Adrenal gland (tissue), 12 donors: Measurements from ENCODE around the gene ICAM4. TPM values are rescaled to one million over a fixed set of nuclear protein-coding genes. Genes with fewer than 3 reads are reported as not detected.
"Not testable (repeated sequence)": the region's sequence is repeated elsewhere in the genome, so short reads cannot be mapped to it uniquely, and the experiment has no call there.

Source experiments
- DNase-seq, 7 donors: peaks; one replicate each; pipeline ENCODE4 v3.0.0-alpha.2; 2019 to 2020
- H3K27ac ChIP-seq, 5 donors: fragments of 200-600 bp; sonication (generic) in 4 of 5; 1 replicate in 3 of 5; 2 replicates in 2 of 5; pipeline versions ENCODE4 v1.5.1 to v1.8.0; 2016 to 2020; ENCODE audit warnings: mild to moderate bottlenecking in 1 of 5
- H3K27me3 ChIP-seq: fragments of 200-600 bp; 2 replicates; pipeline ENCODE4 v1.8.0; 2021
- H3K36me3 ChIP-seq, 2 donors: fragments of 200-600 bp; replicated peaks in 1 of 2; 1 replicate in 1 of 2; 2 replicates in 1 of 2; pipeline versions ENCODE4 v1.5.1 to v1.8.0; 2018 to 2022
- H3K4me1 ChIP-seq, 2 donors: fragments of 200-600 bp; replicated peaks in 1 of 2; 1 replicate in 1 of 2; 2 replicates in 1 of 2; pipeline versions ENCODE4 v1.5.1 to v1.8.0; 2018 to 2021
- H3K4me3 ChIP-seq, 4 donors: fragments of 200-600 bp; sonication (generic) in 3 of 4; one replicate each; pipeline ENCODE4 v1.5.1; 2016 to 2018
- H3K9me3 ChIP-seq, 3 donors: fragments of 200-600 bp; sonication (generic) in 1 of 3; replicated peaks in 1 of 3; 1 replicate in 2 of 3; 2 replicates in 1 of 3; pipeline versions ENCODE4 v1.5.1 to v1.8.0; 2016 to 2021
- POLR2A ChIP-seq, 2 donors: fragments of 450-650 bp; IDR thresholded peaks; one replicate each; pipeline ENCODE4 v1.6.1; 2017; ENCODE audit warnings: antibody characterized with exemption in 2 of 2, mild to moderate bottlenecking in 2 of 2, moderate library complexity in 1 of 2
- WGBS, 4 donors: extraction: QIAGEN DNeasy Blood & Tissue Kit in 2 of 4; methylation state at CpG; one replicate each; pipeline versions ENCODE4 v1.1.5 to v1.1.7; 2013 to 2017; 5-methylcytosine and 5-hydroxymethylcytosine counted together
- intact Hi-C, 2 donors: fragments of 100-400 bp; cut with DNase I; formaldehyde crosslinking; loops; one replicate each; pipeline versions ENCODE4 v1.14.1 to v1.15.0; 2022 to 2023
- polyA plus RNA-seq, 3 donors: library from polyadenylated mRNA; stranded (reverse); fragments of 200-250 nt in 2 of 3; fragments of 350-450 nt in 1 of 3; fragmentation: Illumina TruSeq in 1 of 3; extraction: RNeasy Lipid Tissue Mini Kit (QIAGEN cat#74804) in 1 of 3; gene quantifications; one replicate each; pipeline ENCODE4 v1.2.3, GENCODE V29; 2013 to 2014
- small RNA-seq, 2 donors: library from RNA; depleted of rRNA; stranded (forward); fragments of <200 nt; gene quantifications; one replicate each; pipeline ENCODE3, GENCODE V24; 2016
- total RNA-seq, 9 donors: library from RNA; depleted of rRNA in 4 of 9; stranded (reverse); fragments of >200 nt in 4 of 9; fragments of 120-200 nt in 1 of 9; fragmentation: NEBNext Ultra II Directional in 1 of 9; extraction: Animal tissue kit (Norgen Biotek cat#: 25700) in 1 of 9; gene quantifications; one replicate each; pipeline versions ENCODE4 v1.1.0 to v1.2.4, GENCODE V29; 2013 to 2023
- TF ChIP-seq, protein P1 (sequence below), 6 experiments: fragments of 450-650 bp in 4 of 6; fragments of 200-600 bp in 2 of 6; sonication (generic) in 1 of 6; IDR thresholded peaks; 1 replicate in 5 of 6; 2 replicates in 1 of 6; pipeline versions ENCODE4 v1.5.1 to v1.8.0; 2016 to 2021; ENCODE audit warnings: antibody characterized with exemption in 6 of 6, mild to moderate bottlenecking in 2 of 6, moderate library complexity in 1 of 6
- donor health status: healthy with polysubstance abuse.
- donor health status: Bipolar disorder and iron deficiency.
- donor health status: DM: yes; HTN: yes; CAD: no.
- donor health status: DM: no; HTN: no; CAD: no.
- donor health status: DM: no; HTN: no; CAD: no.
- donor health status: DM: yes; HTN: yes; CAD: no.

The ICAM4 gene
- total and polyA plus RNA-seq, 12 donors = 0.34 to 1.0 (median 0.51) TPM; not detected in 4

DNA sequence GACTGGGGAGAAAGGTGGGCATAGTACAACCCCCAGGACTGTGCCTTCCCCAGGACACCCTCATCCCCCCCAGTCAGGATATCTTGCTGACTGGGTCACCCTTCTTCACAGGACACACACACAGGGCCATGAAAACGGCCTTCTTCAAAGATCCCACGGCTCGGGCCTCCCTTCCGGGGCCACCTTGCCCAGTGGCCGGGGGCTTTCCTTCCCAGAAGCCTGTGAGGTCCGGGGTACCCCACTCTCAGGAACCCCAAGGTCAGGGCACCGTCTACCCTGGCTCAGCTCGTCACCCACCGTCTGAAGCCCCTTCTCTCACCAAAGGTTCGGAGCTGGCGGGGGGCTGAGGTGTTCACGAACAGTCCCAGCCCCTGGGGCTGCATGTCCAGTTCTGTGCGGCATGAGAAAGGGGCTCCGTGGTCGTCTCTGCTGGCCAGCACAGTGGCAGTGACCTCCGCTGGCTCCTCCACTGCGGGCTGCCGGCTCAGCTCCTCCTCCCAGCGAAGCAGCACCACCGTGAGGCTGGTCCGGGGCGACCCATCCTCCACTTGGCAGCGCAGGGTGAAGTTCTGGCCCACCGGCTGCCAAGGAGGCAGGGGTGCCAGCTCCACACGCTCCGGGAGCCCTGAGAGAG lies 48.7 kb downstream of the ICAM4 start:
- intact Hi-C loops = loop anchor here in 1 of 2 donors (5.0 kb wide), 1 partner anchor 57 kb away; no protein-coding TSS in a partner anchor
- peaks cover 0 to under 1% of the 10 kb centered on the region in 2 donors for H3K36me3 ChIP-seq
- H3K27me3 ChIP-seq = no peaks in the 10 kb centered on the region
- TF ChIP-seq, protein P1, sequence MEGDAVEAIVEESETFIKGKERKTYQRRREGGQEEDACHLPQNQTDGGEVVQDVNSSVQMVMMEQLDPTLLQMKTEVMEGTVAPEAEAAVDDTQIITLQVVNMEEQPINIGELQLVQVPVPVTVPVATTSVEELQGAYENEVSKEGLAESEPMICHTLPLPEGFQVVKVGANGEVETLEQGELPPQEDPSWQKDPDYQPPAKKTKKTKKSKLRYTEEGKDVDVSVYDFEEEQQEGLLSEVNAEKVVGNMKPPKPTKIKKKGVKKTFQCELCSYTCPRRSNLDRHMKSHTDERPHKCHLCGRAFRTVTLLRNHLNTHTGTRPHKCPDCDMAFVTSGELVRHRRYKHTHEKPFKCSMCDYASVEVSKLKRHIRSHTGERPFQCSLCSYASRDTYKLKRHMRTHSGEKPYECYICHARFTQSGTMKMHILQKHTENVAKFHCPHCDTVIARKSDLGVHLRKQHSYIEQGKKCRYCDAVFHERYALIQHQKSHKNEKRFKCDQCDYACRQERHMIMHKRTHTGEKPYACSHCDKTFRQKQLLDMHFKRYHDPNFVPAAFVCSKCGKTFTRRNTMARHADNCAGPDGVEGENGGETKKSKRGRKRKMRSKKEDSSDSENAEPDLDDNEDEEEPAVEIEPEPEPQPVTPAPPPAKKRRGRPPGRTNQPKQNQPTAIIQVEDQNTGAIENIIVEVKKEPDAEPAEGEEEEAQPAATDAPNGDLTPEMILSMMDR (IDR thresholded peaks at IDR 0.05) = no peak
- TF ChIP-seq POLR2A (IDR thresholded peaks at IDR 0.05) = no peak
- H3K4me1 ChIP-seq = peaks cover 13 to 17% of the 10 kb centered on the region in 2 donors
- DNase-seq = no peak
- H3K4me3 ChIP-seq = no peak overlapping the region
- no peaks in the 10 kb centered on the region for H3K9me3 ChIP-seq
- peak overlapping the region in 1 of 5 donors; percentile 94 for H3K27ac ChIP-seq
- 57 to 77% (median 66%) methylated on average over 5 to 26 of the region's 26 CpGs for WGBS, 4 donors

DNA sequence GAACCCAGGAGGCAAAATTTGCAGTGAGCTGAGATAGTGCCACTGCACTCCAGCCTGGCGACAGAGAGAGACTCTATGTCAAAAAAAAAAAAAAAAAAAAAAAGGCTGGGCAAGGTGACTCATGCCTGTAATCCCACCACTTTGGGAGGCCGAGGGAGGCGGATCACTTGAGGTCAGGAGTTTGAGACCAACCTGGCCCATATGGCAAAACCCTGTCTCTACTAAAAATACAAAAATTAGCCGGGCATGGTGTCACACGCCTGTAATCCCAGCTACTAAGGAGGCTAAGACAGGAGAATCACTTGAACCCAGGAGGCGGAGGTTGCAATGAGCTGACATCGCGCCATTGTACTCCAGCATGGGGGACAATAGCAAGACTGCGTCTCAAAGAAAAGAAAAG lies 50.0 kb downstream of the ICAM4 start:
- peaks cover 13 to 15% of the 10 kb centered on the region in 2 donors for H3K4me1 ChIP-seq
- H3K27me3 ChIP-seq, H3K36me3 ChIP-seq, H3K27ac ChIP-seq, H3K9me3 ChIP-seq, H3K4me3 ChIP-seq, DNase-seq: not testable (repeated sequence)
- intact Hi-C loops = loop anchor here in 1 of 2 donors (5.0 kb wide), 1 partner anchor 56 kb away; no protein-coding TSS in a partner anchor
- WGBS, 4 donors = 90 to 95% (median 93%) methylated on average over 9 of the region's 9 CpGs

Small RNAs within 50 kb of the gene (small RNA-seq; reads per million reads assigned to genes)
- gene AC011511.1 (0 reads per million in 2 donors), gene AC011511.4 (0 reads per million in 2 donors)

Other genes with a start within 250 kb of the ICAM4 start
- 10 to 100 TPM; 17.4 to 50.6 (median 40.9) TPM for gene SHFL, start 200.6 kb upstream of the ICAM4 start, total RNA-seq
- 100 to 1,000 TPM in 1 of 3 donors, 10 to 100 TPM in 2; 18.6 to 116 (median 85.5) TPM for gene SHFL, start 200.6 kb upstream of the ICAM4 start, polyA plus RNA-seq
- 1 to 10 TPM in 3 of 9 donors, under 1 TPM in 6; 0.12 to 3.2 (median 0.44) TPM for gene ANGPTL6, start 184.3 kb upstream of the ICAM4 start, total RNA-seq
- gene ANGPTL6, start 184.3 kb upstream of the ICAM4 start, polyA plus RNA-seq = 1 to 10 TPM in 2 of 3 donors, under 1 TPM in 1; 0.16 to 1.9 (median 1.5) TPM
- 10 to 100 TPM; 18.2 to 44.8 (median 27.7) TPM for gene PPAN, start 180.6 kb upstream of the ICAM4 start, total RNA-seq
- gene PPAN, start 180.6 kb upstream of the ICAM4 start, polyA plus RNA-seq = 10 to 100 TPM; 21.2 to 98.7 (median 68.0) TPM
- 10 to 100 TPM in 1 of 9 donors, 1 to 10 TPM in 8; 2.0 to 10.5 (median 6.0) TPM for gene P2RY11, start 175.3 kb upstream of the ICAM4 start, total RNA-seq
- 10 to 100 TPM in 2 of 3 donors, under 1 TPM in 1; 0.77 to 21.5 (median 13.0) TPM for gene P2RY11, start 175.3 kb upstream of the ICAM4 start, polyA plus RNA-seq
- gene EIF3G, start 167.1 kb upstream of the ICAM4 start, total RNA-seq = 100 to 1,000 TPM; 177 to 341 (median 262) TPM
- 100 to 1,000 TPM; 205 to 225 (median 206) TPM for gene EIF3G, start 167.1 kb upstream of the ICAM4 start, polyA plus RNA-seq
- gene DNMT1, start 92.0 kb upstream of the ICAM4 start, total RNA-seq = 10 to 100 TPM; 23.6 to 48.2 (median 33.8) TPM
- 10 to 100 TPM; 35.5 to 49.7 (median 44.0) TPM for gene DNMT1, start 92.0 kb upstream of the ICAM4 start, polyA plus RNA-seq
- gene S1PR2, start 55.6 kb upstream of the ICAM4 start, total RNA-seq = 1 to 10 TPM; 2.0 to 9.5 (median 6.2) TPM
- gene S1PR2, start 55.6 kb upstream of the ICAM4 start, polyA plus RNA-seq = 1 to 10 TPM; 1.6 to 3.5 (median 3.1) TPM
- 100 to 1,000 TPM in 1 of 9 donors, 10 to 100 TPM in 8; 43.7 to 123 (median 81.7) TPM for gene MRPL4, start 34.7 kb upstream of the ICAM4 start, total RNA-seq
- 10 to 100 TPM; 33.4 to 56.4 (median 43.8) TPM for gene MRPL4, start 34.7 kb upstream of the ICAM4 start, polyA plus RNA-seq
- 10 to 100 TPM in 8 of 9 donors, 1 to 10 TPM in 1; 2.2 to 90.4 (median 33.9) TPM for gene ICAM1, start 15.8 kb upstream of the ICAM4 start, total RNA-seq
- 10 to 100 TPM in 2 of 3 donors, 1 to 10 TPM in 1; 8.8 to 27.6 (median 13.5) TPM for gene ICAM1, start 15.8 kb upstream of the ICAM4 start, polyA plus RNA-seq
- 1 to 10 TPM in 1 of 9 donors, under 1 TPM in 6, not detected in 2; 0.06 to 2.2 (median 0.49) TPM for gene ICAM5, start 3.0 kb downstream of the ICAM4 start, total RNA-seq
- under 1 TPM in 2 of 3 donors, not detected in 1; 0.20 to 0.64 TPM for gene ICAM5, start 3.0 kb downstream of the ICAM4 start, polyA plus RNA-seq
- 1 to 10 TPM in 7 of 9 donors, not detected in 2; 1.0 to 4.5 (median 2.5) TPM for gene ZGLP1, start 22.9 kb downstream of the ICAM4 start, total RNA-seq
- gene ZGLP1, start 22.9 kb downstream of the ICAM4 start, polyA plus RNA-seq = 10 to 100 TPM in 1 of 3 donors, 1 to 10 TPM in 1, under 1 TPM in 1; 0.48 to 38.8 (median 8.8) TPM
- 10 to 100 TPM; 21.1 to 43.3 (median 31.0) TPM for gene FDX2, start 29.1 kb downstream of the ICAM4 start, total RNA-seq
- 10 to 100 TPM; 26.6 to 45.3 (median 33.4) TPM for gene FDX2, start 29.1 kb downstream of the ICAM4 start, polyA plus RNA-seq
- gene RAVER1, start 46.6 kb downstream of the ICAM4 start, total RNA-seq = 10 to 100 TPM in 8 of 9 donors, 1 to 10 TPM in 1; 4.3 to 42.7 (median 27.8) TPM
- gene RAVER1, start 46.6 kb downstream of the ICAM4 start, polyA plus RNA-seq = 10 to 100 TPM in 1 of 3 donors, 1 to 10 TPM in 2; 4.1 to 14.0 (median 5.5) TPM
- 10 to 100 TPM in 2 of 9 donors, 1 to 10 TPM in 7; 3.7 to 17.7 (median 7.6) TPM for gene ICAM3, start 52.7 kb downstream of the ICAM4 start, total RNA-seq
- gene ICAM3, start 52.7 kb downstream of the ICAM4 start, polyA plus RNA-seq = 10 to 100 TPM in 1 of 3 donors, 1 to 10 TPM in 2; 4.8 to 11.1 (median 8.4) TPM
- 100 to 1,000 TPM in 4 of 9 donors, 10 to 100 TPM in 5; 56.1 to 160 (median 96.8) TPM for gene TYK2, start 93.6 kb downstream of the ICAM4 start, total RNA-seq
- 100 to 1,000 TPM in 2 of 3 donors, 10 to 100 TPM in 1; 61.5 to 408 (median 297) TPM for gene TYK2, start 93.6 kb downstream of the ICAM4 start, polyA plus RNA-seq
- 100 to 1,000 TPM in 4 of 9 donors, 10 to 100 TPM in 5; 72.8 to 137 (median 97.3) TPM for gene CDC37, start 116.6 kb downstream of the ICAM4 start, total RNA-seq
- gene CDC37, start 116.6 kb downstream of the ICAM4 start, polyA plus RNA-seq = 100 to 1,000 TPM; 117 to 518 (median 317) TPM
- gene PDE4A, start 133.6 kb downstream of the ICAM4 start, total RNA-seq = 10 to 100 TPM in 7 of 9 donors, 1 to 10 TPM in 1, under 1 TPM in 1; 0.28 to 20.4 (median 12.0) TPM
- 1 to 10 TPM; 4.4 to 10.0 (median 6.4) TPM for gene PDE4A, start 133.6 kb downstream of the ICAM4 start, polyA plus RNA-seq
- 100 to 1,000 TPM in 1 of 9 donors, 10 to 100 TPM in 8; 71.1 to 106 (median 75.4) TPM for gene KEAP1, start 216.4 kb downstream of the ICAM4 start, total RNA-seq
- gene KEAP1, start 216.4 kb downstream of the ICAM4 start, polyA plus RNA-seq = 100 to 1,000 TPM in 1 of 3 donors, 10 to 100 TPM in 2; 71.0 to 101 (median 97.3) TPM
- 1 to 10 TPM in 2 of 9 donors, under 1 TPM in 6, not detected in 1; 0.14 to 3.0 (median 0.61) TPM for gene S1PR5, start 230.5 kb downstream of the ICAM4 start, total RNA-seq
- under 1 TPM; 0.37 to 0.97 (median 0.51) TPM for gene S1PR5, start 230.5 kb downstream of the ICAM4 start, polyA plus RNA-seq